ENCODE data around the gene HMG20A.
A peak's percentile ranks its signal among the peaks of the same experiment; 100 is the strongest.
"Not testable (repeated sequence)": the region's sequence is repeated elsewhere in the genome, so short reads cannot be mapped to it uniquely, and the experiment has no call there.

The HMG20A gene

GRCh38 chr15:77406846-77407245, 13.8 kb upstream of the HMG20A start:
- no peak for DNase-seq (ENCODE audit: low spot score)

- DNase-seq (ENCODE audit: low spot score): peak; percentile 27
Observed at GRCh38 chr15:77409259-77410156, 11.2 kb upstream of the HMG20A start.

- not testable (repeated sequence) for DNase-seq (ENCODE audit: low spot score)
Observed at GRCh38 chr15:77410157-77410500, 10.6 kb upstream of the HMG20A start.

GRCh38 chr15:77410701-77411618, 9.7 kb upstream of the HMG20A start:
- DNase-seq (ENCODE audit: low spot score): no peak

GRCh38 chr15:77411619-77411976, 9.1 kb upstream of the HMG20A start:
- no peak for DNase-seq (ENCODE audit: low spot score)

- no peak for DNase-seq (ENCODE audit: low spot score)
Observed at GRCh38 chr15:77412972-77413698, 7.6 kb upstream of the HMG20A start.

GRCh38 chr15:77413699-77414349, 6.9 kb upstream of the HMG20A start:
- no peak for DNase-seq (ENCODE audit: low spot score)

- no peak for DNase-seq (ENCODE audit: low spot score)
Observed at GRCh38 chr15:77414789-77415442, 5.8 kb upstream of the HMG20A start.

GRCh38 chr15:77415450-77416147, 5.1 kb upstream of the HMG20A start:
- no peak for DNase-seq (ENCODE audit: low spot score)

GRCh38 chr15:77416148-77416455, 4.6 kb upstream of the HMG20A start:
- no peak for DNase-seq (ENCODE audit: low spot score)

GRCh38 chr15:77416954-77417353, 3.7 kb upstream of the HMG20A start:
- no peak for DNase-seq (ENCODE audit: low spot score)

- no peak for DNase-seq (ENCODE audit: low spot score)
Observed at GRCh38 chr15:77417602-77418001, 3.1 kb upstream of the HMG20A start.

- DNase-seq (ENCODE audit: low spot score): no peak
Observed at GRCh38 chr15:77418391-77418965, 2.2 kb upstream of the HMG20A start.

- DNase-seq (ENCODE audit: low spot score): no peak
Observed at GRCh38 chr15:77418966-77419835, 1.5 kb upstream of the HMG20A start.

GRCh38 chr15:77419836-77420609, 665 bp upstream of the HMG20A start, which contains the start of gene PEAK1:
Gene PEAK1, minus strand, starts transcription at chr15:77420104. Its CDS starts 238,178 bp downstream, at chr15:77181926.
- DNase-seq (ENCODE audit: low spot score): peak; percentile 99

GRCh38 chr15:77421370-77421700, 647 bp downstream of the HMG20A start:
- no peak for DNase-seq (ENCODE audit: low spot score)

GRCh38 chr15:77425104-77425503, 4.4 kb downstream of the HMG20A start:
- no peak for DNase-seq (ENCODE audit: low spot score)

GRCh38 chr15:77426377-77426776, 5.7 kb downstream of the HMG20A start:
- DNase-seq (ENCODE audit: low spot score): no peak

GRCh38 chr15:77426871-77427270, 6.2 kb downstream of the HMG20A start:
- DNase-seq (ENCODE audit: low spot score): no peak

Measured in CD4-positive, alpha-beta T cell treated with Interleukin-6 at 100 ng/mL for 8 hours (primary cell).